Mammary microvascular endothelial cell (primary cell): ENCODE results near the gene HECW1. TPM values are rescaled to one million over a fixed set of nuclear protein-coding genes. Genes with fewer than 3 reads are reported as not detected.

Experiments used
- total RNA-seq: library from RNA; depleted of rRNA; stranded (reverse); fragments of >200 nt; gene quantifications from 2 replicates; pipeline ENCODE4 v1.2.3, GENCODE V29; 2015

HECW1 gene
- total RNA-seq: not detected in 2 replicates

DNA sequence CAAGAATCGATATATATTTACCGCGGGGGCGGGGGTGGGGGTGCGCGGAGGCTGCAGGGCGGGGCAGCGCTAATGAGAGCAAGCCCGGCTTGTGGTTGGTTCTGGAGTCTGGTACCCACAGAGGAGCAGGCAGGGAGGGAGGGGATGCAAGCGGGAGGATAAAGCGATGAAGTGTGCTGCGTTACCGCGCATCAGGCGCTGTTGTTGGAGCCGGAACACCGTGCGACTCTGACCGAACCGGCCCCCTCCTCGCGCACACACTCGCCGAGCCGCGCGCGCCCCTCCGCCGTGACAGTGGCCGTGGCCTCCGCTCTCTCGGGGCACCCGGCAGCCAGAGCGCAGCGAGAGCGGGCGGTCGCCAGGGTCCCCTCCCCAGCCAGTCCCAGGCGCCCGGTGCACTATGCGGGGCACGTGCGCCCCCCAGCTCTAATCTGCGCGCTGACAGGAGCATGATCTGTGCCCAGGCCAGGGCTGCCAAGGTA is at the start of gene HECW1:
Gene HECW1 (plus strand): TSS at position 189 of the 482 bp plus-strand sequence. CDS start 131,259 bp downstream, outside the sequence.

DNA sequence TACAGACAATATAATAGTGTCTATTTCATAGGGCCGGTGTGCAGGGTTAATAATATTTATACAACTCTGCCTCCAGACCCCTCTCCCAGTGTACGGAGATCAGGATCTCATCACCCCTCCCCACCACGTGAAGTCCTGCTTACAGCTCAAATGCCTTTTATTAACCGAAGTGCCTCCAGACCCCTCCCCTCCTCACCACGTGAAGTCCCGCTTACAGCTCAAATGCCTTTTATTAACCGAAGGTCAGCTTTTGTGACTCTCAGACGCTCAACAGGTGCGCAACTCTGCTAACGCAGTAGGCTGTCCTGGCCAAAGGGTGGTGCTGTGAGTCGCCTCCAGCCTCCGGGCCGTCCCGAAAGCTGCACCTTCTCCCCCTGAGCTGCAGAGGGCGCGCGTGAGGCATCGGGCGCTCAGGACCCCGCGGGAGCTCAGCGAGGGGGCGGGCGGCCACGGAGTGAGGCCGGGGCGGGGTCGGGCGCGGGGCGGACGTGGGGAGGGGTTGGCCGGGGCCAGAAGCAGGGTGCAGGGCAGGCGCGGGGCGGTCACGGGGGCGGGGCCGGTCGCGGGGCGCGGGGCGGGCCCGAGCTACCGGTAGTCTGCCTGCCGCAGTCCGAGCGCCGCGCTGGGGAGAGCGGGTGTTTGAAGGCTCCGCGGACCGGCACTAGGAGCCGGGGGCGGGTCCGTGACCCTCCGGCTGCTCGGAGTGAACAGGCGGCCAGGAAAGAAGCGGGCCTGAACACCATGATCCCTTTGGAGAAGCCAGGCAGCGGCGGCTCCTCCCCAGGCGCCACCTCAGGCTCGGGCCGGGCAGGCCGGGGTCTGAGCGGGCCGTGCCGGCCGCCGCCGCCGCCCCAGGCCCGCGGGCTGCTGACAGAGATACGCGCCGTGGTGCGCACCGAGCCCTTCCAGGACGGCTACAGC is 470.3 kb downstream of the HECW1 start, which contains the start of gene STK17A:
Gene STK17A (plus strand): TSS at position 606 of the 921 bp plus-strand sequence. CDS start 136 bp downstream, at position 742.

Other genes with a start within 250 kb of the HECW1 start
- gene C7orf25, start 200.6 kb upstream of the HECW1 start, total RNA-seq: 8.7 and 11.6 TPM in 2 replicates
- 154 and 169 TPM in 2 replicates for gene PSMA2, start 180.5 kb upstream of the HECW1 start, total RNA-seq
- gene MRPL32, start 180.3 kb upstream of the HECW1 start, total RNA-seq: 64.1 and 73.3 TPM in 2 replicates